K562 (cell line): ENCODE results near the gene NUPR1. TPM values are rescaled to one million over a fixed set of nuclear protein-coding genes. Genes with fewer than 3 reads are reported as not detected.

Experiments
- ARHGAP35 ChIP-seq: fragments of 450-650 bp; IDR thresholded peaks from 2 replicates; pipeline ENCODE4 v1.6.1; 2018; ENCODE audit not compliant: partially characterized antibody
- ARID3B ChIP-seq: fragments of 250-450 bp; sonication (Bioruptor Pico); IDR thresholded peaks from 2 replicates; pipeline ENCODE4 v1.4.0; 2020; ENCODE audit warnings: borderline replicate concordance
- ATF3 ChIP-seq, 2 experiments: fragments of 450-650 bp in 1 of 2; sonication (generic) in 1 of 2; formaldehyde crosslinking in 1 of 2; IDR thresholded peaks in 1 of 2; conservative IDR thresholded peaks in 1 of 2; 2 replicates each; pipeline versions ENCODE4 v1.6.1 to v1.8.1; 2016 to 2023; ENCODE audit warnings: mild to moderate bottlenecking in 2 of 2, moderate library complexity in 2 of 2, inconsistent platforms in 1 of 2, missing genetic modification reagents in 1 of 2
- DIDO1 ChIP-seq: fragments of 450-650 bp; IDR thresholded peaks from 2 replicates; pipeline ENCODE4 v1.6.1; 2016; ENCODE audit warnings: low read depth, missing biosample characterization, missing genetic modification characterization
- ELF4 ChIP-seq: fragments of 450-650 bp; formaldehyde crosslinking; IDR thresholded peaks from 2 replicates; pipeline ENCODE4 v1.4.0; 2022; ENCODE audit warnings: missing genetic modification characterization
- FOXA3 ChIP-seq, 2 experiments: fragments of 450-650 bp in 1 of 2; sonication (generic) in 1 of 2; formaldehyde crosslinking; IDR thresholded peaks in 1 of 2; conservative IDR thresholded peaks in 1 of 2; 2 replicates each; pipeline versions ENCODE4 v1.4.0 to v1.8.0; 2020 to 2022; ENCODE audit warnings: mild to moderate bottlenecking in 2 of 2, missing genetic modification reagents in 1 of 2
- GATAD2B ChIP-seq: fragments of 450-650 bp; IDR thresholded peaks from 2 replicates; pipeline ENCODE4 v1.6.1; 2017; ENCODE audit warnings: mild to moderate bottlenecking, borderline replicate concordance
- GTF2E2 ChIP-seq: fragments of 200-800 bp; sonication (Bioruptor generic); IDR thresholded peaks from 2 replicates; pipeline ENCODE4 v1.6.1; 2016; ENCODE audit warnings: missing genetic modification characterization, missing compliant biosample characterization
- HNRNPLL ChIP-seq: fragments of 200-400 bp; formaldehyde crosslinking; IDR thresholded peaks from 2 replicates; pipeline ENCODE4 v1.6.1; 2017; ENCODE audit warnings: low read length, low read depth, mild to moderate bottlenecking; ENCODE audit not compliant: poor library complexity, severe bottlenecking
- KLF13 ChIP-seq: fragments of 450-650 bp; IDR thresholded peaks from 2 replicates; pipeline ENCODE4 v1.6.1; 2016; ENCODE audit warnings: missing genetic modification characterization, low read depth, mild to moderate bottlenecking, missing compliant biosample characterization, moderate library complexity, borderline replicate concordance
- LARP7 ChIP-seq: fragments of 450-650 bp; IDR thresholded peaks from 2 replicates; pipeline ENCODE4 v1.6.1; 2016
- MEF2D ChIP-seq: conservative IDR thresholded peaks from 2 replicates; pipeline ENCODE4 v1.6.1; 2016; ENCODE audit warnings: low read depth, missing genetic modification characterization, missing compliant biosample characterization
- NCOA2 ChIP-seq, 2 experiments: fragments of 450-650 bp; IDR thresholded peaks; 2 replicates each; pipeline ENCODE4 v1.6.1; 2018; ENCODE audit warnings: mild to moderate bottlenecking in 2 of 2, moderate library complexity in 1 of 2; ENCODE audit not compliant: partially characterized antibody in 2 of 2
- PHTF2 ChIP-seq: fragments of 250-450 bp; sonication (Bioruptor Pico); IDR thresholded peaks from 2 replicates; pipeline ENCODE4 v1.5.0; 2021; ENCODE audit warnings: mild to moderate bottlenecking
- PML ChIP-seq: IDR thresholded peaks from 2 replicates; pipeline ENCODE4 v1.6.1; 2012; ENCODE audit warnings: low read length, inconsistent platforms
- RBM14 ChIP-seq: fragments of 200-400 bp; formaldehyde crosslinking; IDR thresholded peaks from 2 replicates; pipeline ENCODE4 v1.6.1; 2018; ENCODE audit warnings: low read depth, mild to moderate bottlenecking, low read length, moderate library complexity, borderline replicate concordance; ENCODE audit not compliant: insufficient read depth
- SIN3A ChIP-seq, 2 experiments: fragments of 150-350 bp in 1 of 2; IDR thresholded peaks; 2 replicates each; pipeline ENCODE4 v1.6.1; 2011 to 2016; ENCODE audit warnings: borderline replicate concordance in 2 of 2, low read depth in 2 of 2, low read length in 2 of 2, mild to moderate bottlenecking in 2 of 2, moderate library complexity in 2 of 2; ENCODE audit not compliant: control insufficient read depth in 1 of 2
- SMARCE1 ChIP-seq: fragments of 450-650 bp; IDR thresholded peaks from 2 replicates; pipeline ENCODE4 v1.7.1; 2016; ENCODE audit warnings: mild to moderate bottlenecking
- WHSC1 ChIP-seq: IDR thresholded peaks from one replicate; pipeline ENCODE4 v1.6.1; 2012; ENCODE audit warnings: low read length, control low read depth, inconsistent platforms
- ZBTB12 ChIP-seq: fragments of 250-450 bp; sonication (Bioruptor Pico); IDR thresholded peaks from 2 replicates; pipeline ENCODE4 v1.4.0; 2020
- ZFX ChIP-seq: sonication (generic); formaldehyde crosslinking; IDR thresholded peaks from 2 replicates; pipeline ENCODE4 v1.8.0; 2022; ENCODE audit warnings: mild to moderate bottlenecking, missing genetic modification reagents, moderate library complexity
- ZNF121 ChIP-seq: sonication (generic); formaldehyde crosslinking; conservative IDR thresholded peaks from 2 replicates; pipeline ENCODE4 v1.8.0; 2022; ENCODE audit warnings: missing genetic modification reagents
- ZNF239 ChIP-seq: fragments of 250-450 bp; sonication (Bioruptor Pico); IDR thresholded peaks from 2 replicates; pipeline ENCODE4 v1.4.0; 2020; ENCODE audit warnings: mild to moderate bottlenecking
- ZNF253 ChIP-seq: fragments of 250-450 bp; sonication (Bioruptor Pico); conservative IDR thresholded peaks from 2 replicates; pipeline ENCODE4 v1.6.1; 2021; ENCODE audit warnings: mild to moderate bottlenecking
- polyA plus RNA-seq, 8 experiments: library from polyadenylated mRNA; depleted of rRNA in 4 of 8; stranded (reverse) in 5 of 8; unstranded in 3 of 8; fragments of >200 nt; fragmentation: Nextera tagmentation in 2 of 8; fragmentation: Illumina TruSeq in 1 of 8; extraction: Ambion mirVana in 2 of 8; extraction: Trizol in 1 of 8; gene quantifications; 2 replicates each; pipeline versions ENCODE4 v1.2.1 to v1.2.3, GENCODE V29; 2011 to 2014; ENCODE audit warnings: inconsistent platforms in 1 of 8, missing spikeins in 1 of 8
- total RNA-seq, 7 experiments: library from RNA; depleted of rRNA in 6 of 7; stranded (reverse); fragments of >200 nt in 6 of 7; fragmentation: Illumina TruSeq in 2 of 7; extraction: Trizol in 2 of 7; gene quantifications; 2 replicates each; pipeline versions ENCODE4 v1.2.1 to v1.2.3, GENCODE V29; 2011 to 2021; ENCODE audit warnings: low replicate concordance in 1 of 7

NUPR1 gene
- total and polyA plus RNA-seq, 9 of the 15 experiments (the other 6 are each of a cell fraction or from before 2014, with no cell fraction given) = 0.07 to 1.5 (median 0.27) TPM

GRCh38 chr16:28491970-28492474 lies 46.8 kb downstream of the NUPR1 start, which contains the start of gene CLN3 (continued):
- TF ChIP-seq ARID3B (CRISPR knock-in tag) (no peak), SIN3A (IDR thresholded peaks at IDR 0.05; ENCODE audit: borderline replicate concordance in 2 of 2, control insufficient read depth in 1 of 2, low read depth in 2 of 2, low read length in 2 of 2) (peak; percentile 80 to 93), NCOA2 (IDR thresholded peaks at IDR 0.05; ENCODE audit: partially characterized antibody in 2 of 2) (no peak), PML (0 out of 2 replicates have a peak, but pooled peaks have one; percentile 30), ARHGAP35 (no peak), PHTF2 (no peak), ZNF239 (no peak; the same call in 1 of the 2 replicates), GATAD2B (no peak), WHSC1 (no peak), DIDO1 (tag) (peak; percentile 96), ATF3 (IDR thresholded peaks at IDR 0.05) (peak; percentile 43; the same call in 1 of the 2 replicates), ATF3 (CRISPR knock-in tag; conservative IDR thresholded peaks at IDR 0.05) (no peak), HNRNPLL (no peak), LARP7 (no peak), ZNF121 (CRISPR knock-in tag) (no peak), ELF4 (CRISPR knock-in tag) (peak; percentile 96), MEF2D (tag) (no peak), ZFX (CRISPR knock-in tag) (peak; percentile 91), ZNF253 (CRISPR knock-in tag) (no peak), RBM14 (no peak), GTF2E2 (tag) (no peak), KLF13 (tag) (no peak), FOXA3 (CRISPR knock-in tag; conservative IDR thresholded peaks at IDR 0.05 in 1 of 2, IDR thresholded peaks at IDR 0.05 in 1 of 2) (no peak), SMARCE1 (no peak), ZBTB12 (peak; percentile 25; the same call in 1 of the 2 replicates)
